Karpas-422 (cell line): ENCODE data around the gene SKI. TPM values are rescaled to one million over a fixed set of nuclear protein-coding genes. Genes with fewer than 3 reads are reported as not detected.
"Not testable (repeated sequence)": the region's sequence is repeated elsewhere in the genome, so short reads cannot be mapped to it uniquely, and the experiment has no call there.

Experiments used
- DNase-seq: peaks from one replicate; pipeline ENCODE4 v3.0.0-alpha.2; 2015
- H2AFZ ChIP-seq: fragments of 200-600 bp; sonication (generic); 2 replicates; pipeline ENCODE4 v1.6.1; 2014; ENCODE audit warnings: antibody characterized with exemption, low read length, mixed read lengths
- H3K27ac ChIP-seq: fragments of 200-600 bp; sonication (generic); 2 replicates; pipeline ENCODE4 v1.5.1; 2014; ENCODE audit warnings: mild to moderate bottlenecking, low read length, moderate library complexity
- H3K27me3 ChIP-seq: fragments of 200-600 bp; sonication (generic); 2 replicates; pipeline ENCODE4 v1.6.1; 2014; ENCODE audit warnings: low read length, mixed read lengths
- H3K36me3 ChIP-seq: fragments of 200-600 bp; sonication (generic); 2 replicates; pipeline ENCODE4 v1.6.1; 2014; ENCODE audit warnings: low read length, mixed read lengths; ENCODE audit not compliant: insufficient read depth
- H3K4me1 ChIP-seq: fragments of 200-600 bp; sonication (generic); 2 replicates; pipeline ENCODE4 v1.6.1; 2014; ENCODE audit warnings: mild to moderate bottlenecking, low read length, mixed read lengths
- H3K4me2 ChIP-seq: fragments of 200-600 bp; sonication (generic); 2 replicates; pipeline ENCODE4 v1.6.1; 2014; ENCODE audit warnings: low read length, low read depth, mild to moderate bottlenecking; ENCODE audit not compliant: poor library complexity, severe bottlenecking
- H3K4me3 ChIP-seq: fragments of 200-600 bp; sonication (generic); 2 replicates; pipeline ENCODE4 v1.5.1; 2014; ENCODE audit warnings: mild to moderate bottlenecking, antibody characterized with exemption, low read length, mixed read lengths
- H3K79me2 ChIP-seq: fragments of 200-600 bp; sonication (generic); 2 replicates; pipeline ENCODE4 v1.6.1; 2014; ENCODE audit warnings: mild to moderate bottlenecking, low read length, mixed read lengths
- H3K9ac ChIP-seq: fragments of 200-600 bp; sonication (generic); 2 replicates; pipeline ENCODE4 v1.6.0; 2014; ENCODE audit warnings: low read length
- H3K9me2 ChIP-seq: fragments of 200-600 bp; sonication (generic), shearing (Covaris generic); replicated peaks from 2 replicates; pipeline ENCODE4 v1.6.0; 2014; ENCODE audit warnings: mild to moderate bottlenecking, low read length, moderate library complexity; ENCODE audit not compliant: insufficient read depth
- H3K9me3 ChIP-seq: fragments of 300-700, 200-600 bp; sonication (generic); 2 replicates; pipeline ENCODE4 v1.6.1; 2014; ENCODE audit warnings: low read length, mixed read lengths
- H4K20me1 ChIP-seq: fragments of 200-600 bp; sonication (generic); 2 replicates; pipeline ENCODE4 v1.6.1; 2014; ENCODE audit warnings: mild to moderate bottlenecking, antibody characterized with exemption, low read length, low read depth; ENCODE audit not compliant: insufficient read depth
- total RNA-seq: library from RNA; depleted of rRNA; stranded (reverse); fragments of >200 nt; shearing (Covaris generic); gene quantifications from 2 replicates; pipeline ENCODE4 v1.2.3, GENCODE V29; 2014; ENCODE audit warnings: low replicate concordance

SKI gene
- total RNA-seq, 1 experiment from 2014 or later: 1.7 TPM

GRCh38 chr1:2260917-2261316 is 32.8 kb downstream of the SKI start:
- no peaks in the 10 kb centered on the region for H3K36me3 ChIP-seq
- no peaks in the 10 kb centered on the region for H3K9me2 ChIP-seq
- DNase-seq: no peak
- H3K9me3 ChIP-seq: no peaks in the 10 kb centered on the region; the same call in 1 of the 2 replicates
- no peak overlapping the region for H3K27ac ChIP-seq
- H2AFZ ChIP-seq: no peak overlapping the region
- H3K27me3 ChIP-seq: no peaks in the 10 kb centered on the region
- H3K4me2 ChIP-seq: no peak overlapping the region
- H3K9ac ChIP-seq: no peak overlapping the region
- no peak overlapping the region for H3K4me3 ChIP-seq
- H4K20me1 ChIP-seq: peaks cover 15% of the 10 kb centered on the region
- H3K4me1 ChIP-seq: no peaks in the 10 kb centered on the region
- H3K79me2 ChIP-seq: no peaks in the 10 kb centered on the region

- not testable (repeated sequence) for H3K4me2 ChIP-seq, H3K27ac ChIP-seq, DNase-seq, H3K27me3 ChIP-seq, H3K9me3 ChIP-seq, H2AFZ ChIP-seq, H3K9me2 ChIP-seq, H3K36me3 ChIP-seq, H3K79me2 ChIP-seq, H3K9ac ChIP-seq, H3K4me3 ChIP-seq, H3K4me1 ChIP-seq
- peaks cover 18% of the 10 kb centered on the region for H4K20me1 ChIP-seq
Observed at GRCh38 chr1:2261476-2262395, 33.6 kb downstream of the SKI start.

- no peak overlapping the region for H3K9ac ChIP-seq
- H2AFZ ChIP-seq: no peak overlapping the region
- no peaks in the 10 kb centered on the region for H3K4me1 ChIP-seq
- peaks cover 22% of the 10 kb centered on the region; the same call in 1 of the 2 replicates for H4K20me1 ChIP-seq
- H3K4me3 ChIP-seq: no peak overlapping the region
- H3K27me3 ChIP-seq: no peaks in the 10 kb centered on the region
- DNase-seq: no peak
- no peaks in the 10 kb centered on the region for H3K79me2 ChIP-seq
- no peak overlapping the region for H3K27ac ChIP-seq
- H3K9me2 ChIP-seq: no peaks in the 10 kb centered on the region
- H3K36me3 ChIP-seq: no peaks in the 10 kb centered on the region
- H3K4me2 ChIP-seq: no peak overlapping the region
- no peaks in the 10 kb centered on the region for H3K9me3 ChIP-seq
Observed at GRCh38 chr1:2266301-2266975, 38.3 kb downstream of the SKI start.

- Histone ChIP-seq H3K4me3 (no peak overlapping the region), H3K9me2 (no peaks in the 10 kb centered on the region), H4K20me1 (peaks cover 29% of the 10 kb centered on the region; the same call in 1 of the 2 replicates), H3K79me2 (no peaks in the 10 kb centered on the region), H3K9ac (no peak overlapping the region), H2AFZ (no peak overlapping the region), H3K9me3 (no peaks in the 10 kb centered on the region), H3K4me2 (no peak overlapping the region), H3K27ac (no peak overlapping the region), H3K27me3 (no peaks in the 10 kb centered on the region), H3K4me1 (no peaks in the 10 kb centered on the region), H3K36me3 (no peaks in the 10 kb centered on the region)
- no peak for DNase-seq
Observed at GRCh38 chr1:2267051-2267830, 39.1 kb downstream of the SKI start.

- Histone ChIP-seq H3K4me1 (no peaks in the 10 kb centered on the region), H3K27ac (no peak overlapping the region), H3K4me3 (no peak overlapping the region), H3K9ac (no peak overlapping the region), H3K36me3 (no peaks in the 10 kb centered on the region), H3K9me3 (no peaks in the 10 kb centered on the region), H3K9me2 (no peaks in the 10 kb centered on the region), H3K4me2 (no peak overlapping the region), H3K27me3 (no peaks in the 10 kb centered on the region), H3K79me2 (no peaks in the 10 kb centered on the region), H2AFZ (no peak overlapping the region), H4K20me1 (peaks cover 35% of the 10 kb centered on the region; the same call in 1 of the 2 replicates)
- no peak for DNase-seq
Observed at GRCh38 chr1:2267862-2268261, 39.7 kb downstream of the SKI start.

- no peak overlapping the region for H3K9ac ChIP-seq
- no peak overlapping the region for H3K27ac ChIP-seq
- H3K4me2 ChIP-seq: no peak overlapping the region
- H3K9me3 ChIP-seq: no peaks in the 10 kb centered on the region
- H2AFZ ChIP-seq: no peak overlapping the region
- H3K4me1 ChIP-seq: no peaks in the 10 kb centered on the region
- no peak overlapping the region for H3K4me3 ChIP-seq
- no peaks in the 10 kb centered on the region for H3K9me2 ChIP-seq
- no peaks in the 10 kb centered on the region for H3K79me2 ChIP-seq
- H4K20me1 ChIP-seq: peaks cover 37% of the 10 kb centered on the region; the same call in 1 of the 2 replicates
- H3K36me3 ChIP-seq: no peaks in the 10 kb centered on the region
- DNase-seq: peak; percentile 53
- no peaks in the 10 kb centered on the region for H3K27me3 ChIP-seq
Observed at GRCh38 chr1:2268285-2269056, 40.4 kb downstream of the SKI start.

- Histone ChIP-seq H3K9me3 (no peaks in the 10 kb centered on the region), H3K27me3 (no peaks in the 10 kb centered on the region), H3K79me2 (no peaks in the 10 kb centered on the region), H3K4me1 (no peaks in the 10 kb centered on the region), H4K20me1 (peaks cover 38% of the 10 kb centered on the region; the same call in 1 of the 2 replicates), H3K27ac (no peak overlapping the region), H3K36me3 (no peaks in the 10 kb centered on the region), H3K9me2 (no peaks in the 10 kb centered on the region), H3K4me3 (no peak overlapping the region), H3K9ac (no peak overlapping the region), H3K4me2 (no peak overlapping the region), H2AFZ (no peak overlapping the region)
- no peak for DNase-seq
Observed at GRCh38 chr1:2269193-2269921, 41.2 kb downstream of the SKI start.
